CD4-positive, alpha-beta T cell treated with Interleukin-21 for 1 hour (primary cell): Measurements from ENCODE around the gene PIEZO1.

Source experiments
- DNase-seq: peaks from one replicate; pipeline ENCODE4 v3.0.0-alpha.2; 2020

PIEZO1 gene

DNA sequence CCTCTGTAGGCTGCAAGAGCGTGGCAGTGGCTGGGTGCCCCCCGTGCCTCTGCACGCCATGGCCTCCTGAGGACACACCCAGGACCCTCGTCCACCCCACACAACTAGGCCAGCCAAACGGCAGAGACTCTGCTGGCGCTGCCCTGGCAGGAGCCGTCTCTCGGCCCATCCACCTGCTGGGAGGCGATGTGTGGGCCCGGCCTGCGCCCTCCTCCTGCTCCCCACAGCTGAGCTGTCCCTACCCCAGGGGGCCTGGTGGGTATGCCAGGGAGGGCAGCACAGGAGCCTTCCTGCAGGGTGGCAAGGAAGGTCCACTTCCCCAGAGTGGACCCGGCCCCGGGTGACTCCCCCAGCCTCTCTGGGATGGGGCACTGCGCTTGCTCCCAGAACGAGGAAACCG lies 85.8 kb downstream of the PIEZO1 start:
- DNase-seq = no peak

DNA sequence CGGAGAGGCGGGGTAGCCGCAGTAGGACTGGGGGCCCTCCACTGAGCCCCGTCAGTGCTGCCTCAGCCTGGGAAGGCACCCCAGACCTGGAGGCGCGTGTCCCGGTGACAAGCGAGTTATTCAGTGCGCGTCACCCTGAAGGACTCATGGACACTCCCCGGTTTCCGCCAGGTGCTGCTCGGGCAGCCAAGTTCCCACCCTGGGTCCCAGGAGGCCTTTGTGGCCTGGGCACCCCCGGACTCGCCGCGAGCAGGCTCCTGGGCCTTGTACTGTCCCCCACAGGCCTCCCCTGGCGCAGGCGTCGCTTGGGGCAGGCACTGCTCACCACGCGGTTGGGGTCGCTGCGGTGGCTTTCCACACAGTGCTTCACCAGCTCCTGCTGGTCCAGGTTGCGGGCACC lies 86.4 kb downstream of the PIEZO1 start:
- DNase-seq = no peak

DNA sequence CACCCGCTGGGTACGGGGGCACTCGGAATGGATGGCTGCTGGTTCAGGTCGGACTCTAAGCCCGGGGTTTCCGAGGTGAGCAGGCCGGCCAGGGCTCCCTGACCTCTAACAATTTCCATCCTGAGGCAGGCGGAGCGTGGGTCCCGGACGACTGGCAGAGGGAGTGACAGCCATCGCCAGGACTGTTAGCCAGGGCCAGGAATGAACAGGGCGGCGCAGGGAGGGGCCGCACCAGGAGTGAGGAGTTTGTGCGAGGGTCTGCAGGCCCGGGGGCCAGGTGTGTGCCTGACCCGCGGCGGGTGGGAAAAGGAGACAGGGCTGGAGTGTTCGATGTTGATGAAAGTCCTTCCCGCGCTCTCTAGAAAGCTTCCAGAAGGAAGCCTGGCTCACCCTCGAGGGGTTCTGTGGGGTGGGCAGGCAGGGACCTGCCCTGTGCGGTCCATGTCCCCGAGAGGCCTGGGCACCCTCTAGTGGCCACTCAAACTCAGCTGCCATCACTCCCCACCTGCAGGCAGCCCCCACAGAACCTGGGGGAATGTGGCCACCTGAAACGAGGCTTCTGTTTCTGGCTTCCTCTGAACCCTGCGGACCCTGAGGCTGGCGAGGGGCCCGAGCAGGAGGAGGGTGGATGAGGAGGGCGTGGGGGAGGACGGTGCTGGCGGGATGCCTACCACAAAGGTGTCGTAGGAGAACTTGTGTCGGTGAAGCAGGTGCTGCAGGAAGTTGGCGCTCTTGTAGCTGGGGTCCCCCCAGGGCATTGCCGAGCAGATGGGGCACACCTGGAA lies 87.0 kb downstream of the PIEZO1 start:
- DNase-seq = peak; percentile 28

GRCh38 chr16:88697116-88697830 lies 87.7 kb downstream of the PIEZO1 start:
- no peak for DNase-seq

- DNase-seq = no peak
These were observed 88.6 kb downstream of the PIEZO1 start for GRCh38 chr16:88696441-88696840.

DNA sequence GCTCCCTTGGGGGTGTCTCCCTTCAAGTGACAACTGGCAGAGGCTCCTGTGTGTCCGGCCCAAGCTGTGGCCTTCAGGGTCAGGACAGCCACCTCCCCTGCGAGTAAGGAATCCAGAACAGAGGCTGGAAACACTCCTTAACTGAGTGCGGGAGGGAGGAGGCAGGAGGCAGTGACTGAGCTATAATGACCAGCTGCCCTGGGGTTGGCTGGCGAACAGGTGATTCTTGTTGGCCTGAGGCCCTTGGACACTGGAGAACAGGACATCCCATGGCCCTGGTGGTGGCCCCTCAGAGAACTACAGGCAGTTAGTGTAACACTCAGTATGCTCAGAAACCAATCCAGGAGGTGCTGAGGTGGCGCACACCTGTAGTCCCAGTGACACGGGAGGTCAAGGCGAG lies 89.3 kb downstream of the PIEZO1 start:
- DNase-seq = no peak

- DNase-seq = no peak
These were observed 89.8 kb downstream of the PIEZO1 start for GRCh38 chr16:88695218-88695617.

DNA sequence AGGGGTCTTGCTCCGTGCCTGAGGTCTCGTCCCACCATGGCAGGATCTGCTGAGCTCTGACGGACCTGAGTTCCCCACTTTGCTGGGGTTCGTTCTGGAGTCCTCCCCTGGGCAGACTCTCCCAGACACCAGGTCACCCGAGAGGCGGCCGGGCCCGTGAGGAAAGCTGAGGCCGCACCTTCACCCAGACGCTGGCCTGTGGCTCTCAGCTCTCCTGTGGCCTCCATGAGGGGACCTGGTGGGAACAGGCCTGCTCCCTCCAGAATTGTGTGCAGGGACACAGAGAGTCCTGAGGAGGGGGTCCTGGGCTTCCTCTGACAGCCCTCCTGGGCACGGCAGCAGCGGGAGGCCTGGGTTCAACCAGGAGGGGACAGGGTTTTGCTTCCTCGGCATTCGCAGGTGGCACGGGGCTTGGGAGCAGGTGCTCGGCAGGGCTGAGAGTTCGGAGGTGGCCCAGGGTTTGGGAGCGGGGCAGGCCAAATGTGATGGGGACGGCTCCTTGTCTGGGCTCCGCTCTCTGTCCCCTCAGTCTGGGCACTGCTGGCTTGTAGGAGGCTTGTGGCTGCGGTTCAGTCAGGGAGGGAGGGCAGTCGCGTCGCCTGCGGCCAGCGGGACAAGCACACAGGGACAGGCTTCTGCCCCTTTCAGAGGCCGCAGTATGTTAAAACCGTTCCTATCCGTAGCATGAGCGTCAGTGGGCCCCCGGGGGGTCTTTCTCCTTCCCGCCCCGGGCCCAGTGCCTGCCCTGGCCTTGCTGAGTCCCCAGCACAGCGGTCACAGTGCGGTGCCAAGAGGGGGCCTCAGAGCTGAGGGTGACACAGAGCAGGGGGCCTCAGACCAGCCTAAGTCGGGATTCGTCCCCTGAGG lies 90.6 kb downstream of the PIEZO1 start:
- DNase-seq = no peak

DNA sequence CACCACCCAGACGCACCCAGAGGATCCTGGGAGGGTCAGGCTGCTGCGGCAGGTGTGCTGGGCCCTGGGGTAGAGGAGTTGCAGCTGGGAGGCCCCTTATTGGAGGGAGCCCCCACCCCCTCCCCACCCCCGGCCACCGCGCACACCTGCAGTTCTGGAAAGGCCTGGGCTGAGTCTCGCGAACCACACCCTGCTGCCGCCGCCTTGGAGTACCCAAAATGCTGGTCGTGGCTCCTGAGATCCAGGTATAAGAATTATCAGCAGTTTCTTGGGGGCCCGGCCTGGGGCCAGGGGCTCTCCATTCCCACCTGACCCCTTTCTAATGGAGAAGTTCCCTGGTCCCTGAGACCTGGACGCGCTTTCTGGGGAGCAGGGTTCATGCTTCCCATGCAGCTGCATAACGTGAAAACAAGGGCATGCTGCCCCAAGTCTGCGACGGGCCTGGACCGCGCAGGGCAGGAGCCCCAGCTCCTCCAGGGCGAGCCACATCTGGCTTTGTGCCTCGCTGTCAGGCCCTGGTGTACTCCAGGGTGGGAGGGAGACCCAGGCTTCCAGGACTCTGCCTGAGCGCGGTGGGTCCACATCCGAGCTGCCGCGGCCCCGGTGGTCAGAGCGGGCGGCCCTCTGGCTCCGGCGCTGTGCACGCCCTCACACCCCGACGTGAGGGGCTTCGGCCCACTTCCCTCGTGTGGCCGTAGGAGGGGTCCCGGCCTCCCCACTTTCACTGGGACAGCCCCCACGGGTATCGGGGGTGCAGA lies 91.4 kb downstream of the PIEZO1 start:
- no peak for DNase-seq

DNA sequence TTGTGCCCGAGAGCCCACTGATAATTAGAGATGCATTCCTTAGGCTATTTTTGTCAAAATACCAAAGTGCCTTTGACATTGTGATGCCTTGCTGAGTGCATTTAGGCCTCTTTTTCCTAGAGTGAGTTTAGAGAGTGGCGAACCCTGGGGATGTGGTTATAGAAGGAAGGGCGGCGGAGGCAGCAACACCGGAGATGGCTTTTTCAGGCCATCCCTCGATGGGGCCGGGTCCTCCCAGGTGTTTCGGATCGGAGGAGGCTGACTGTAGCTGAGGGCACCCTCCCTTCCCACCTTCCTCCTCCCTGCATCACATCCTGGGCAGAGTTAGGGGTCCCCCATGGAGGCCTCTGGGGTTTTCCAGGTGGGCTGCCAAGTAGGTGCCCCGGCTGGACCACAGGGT lies 92.2 kb downstream of the PIEZO1 start:
- no peak for DNase-seq

- peak; percentile 46 for DNase-seq
These were observed 93.0 kb downstream of the PIEZO1 start for GRCh38 chr16:88691924-88692560.

DNA sequence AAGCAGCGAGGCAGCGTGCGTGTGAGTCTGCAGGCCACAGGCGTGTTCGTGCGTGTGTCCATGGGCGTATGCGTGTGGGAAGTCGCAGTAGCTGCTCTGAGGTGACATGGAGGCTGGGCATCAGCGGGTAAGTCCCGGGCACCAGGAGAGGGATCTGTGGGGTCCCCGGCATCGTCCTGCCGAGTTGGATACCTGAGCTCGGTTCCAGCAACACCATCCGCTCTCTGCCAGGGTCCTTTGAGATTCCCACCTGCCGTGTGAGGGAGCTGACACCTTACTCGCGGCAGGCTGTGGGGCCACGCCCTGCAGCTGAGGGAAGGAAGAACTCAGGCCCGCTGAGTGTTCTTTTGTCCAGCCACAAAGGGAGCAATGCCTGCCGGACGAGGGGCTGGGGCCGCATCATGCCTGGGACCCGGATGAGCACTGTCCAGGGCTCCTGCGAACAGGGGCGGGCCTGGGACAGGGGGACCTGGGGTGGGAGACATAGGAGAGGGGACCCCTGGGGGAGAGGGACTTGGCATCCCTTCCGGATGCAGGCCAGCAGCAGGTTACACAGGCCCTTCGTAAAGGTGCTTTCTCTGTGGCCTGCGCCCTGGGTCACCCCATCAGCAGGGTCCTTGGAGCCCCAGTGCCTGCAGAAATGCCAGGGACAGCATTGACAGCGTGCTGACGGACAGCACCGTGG lies 93.7 kb downstream of the PIEZO1 start:
- no peak for DNase-seq

DNA sequence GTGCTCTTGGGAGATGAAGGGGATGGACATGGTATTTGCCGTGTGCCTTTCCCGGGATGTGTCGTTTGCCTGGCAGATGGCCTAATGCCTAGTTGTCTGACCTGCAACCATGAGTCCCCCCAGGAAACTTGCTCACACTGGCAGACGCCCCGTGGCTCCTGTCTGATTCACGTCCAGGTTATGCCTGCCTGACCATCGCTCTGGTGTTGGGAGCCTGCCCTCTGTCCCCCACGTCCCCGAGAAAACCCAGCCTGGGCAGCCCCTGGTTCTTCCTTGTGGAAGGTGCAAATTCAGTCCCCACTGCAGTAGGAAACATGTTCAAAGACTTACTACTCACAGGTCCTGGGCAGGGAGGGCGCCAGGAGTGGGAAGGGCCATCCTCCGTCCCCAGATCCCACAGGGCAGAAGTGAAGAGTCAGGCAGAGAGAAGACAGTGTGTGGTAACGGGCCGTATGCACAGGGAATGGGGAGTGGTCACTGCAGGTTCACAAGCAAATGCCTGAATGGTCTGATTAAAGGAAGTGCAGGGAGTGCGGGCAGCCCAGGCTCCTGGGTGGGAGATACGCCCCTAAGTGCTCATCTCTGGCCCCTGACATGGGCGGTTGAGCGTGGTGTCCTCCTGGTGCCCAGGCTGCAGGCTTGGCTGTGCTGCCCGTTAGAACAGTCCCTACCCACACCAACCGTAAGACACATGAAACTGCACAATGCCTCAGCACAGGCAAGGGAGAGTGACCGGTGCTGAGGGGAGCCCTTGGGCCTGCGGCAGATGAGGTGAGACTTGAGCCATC lies 94.5 kb downstream of the PIEZO1 start:
- no peak for DNase-seq

DNA sequence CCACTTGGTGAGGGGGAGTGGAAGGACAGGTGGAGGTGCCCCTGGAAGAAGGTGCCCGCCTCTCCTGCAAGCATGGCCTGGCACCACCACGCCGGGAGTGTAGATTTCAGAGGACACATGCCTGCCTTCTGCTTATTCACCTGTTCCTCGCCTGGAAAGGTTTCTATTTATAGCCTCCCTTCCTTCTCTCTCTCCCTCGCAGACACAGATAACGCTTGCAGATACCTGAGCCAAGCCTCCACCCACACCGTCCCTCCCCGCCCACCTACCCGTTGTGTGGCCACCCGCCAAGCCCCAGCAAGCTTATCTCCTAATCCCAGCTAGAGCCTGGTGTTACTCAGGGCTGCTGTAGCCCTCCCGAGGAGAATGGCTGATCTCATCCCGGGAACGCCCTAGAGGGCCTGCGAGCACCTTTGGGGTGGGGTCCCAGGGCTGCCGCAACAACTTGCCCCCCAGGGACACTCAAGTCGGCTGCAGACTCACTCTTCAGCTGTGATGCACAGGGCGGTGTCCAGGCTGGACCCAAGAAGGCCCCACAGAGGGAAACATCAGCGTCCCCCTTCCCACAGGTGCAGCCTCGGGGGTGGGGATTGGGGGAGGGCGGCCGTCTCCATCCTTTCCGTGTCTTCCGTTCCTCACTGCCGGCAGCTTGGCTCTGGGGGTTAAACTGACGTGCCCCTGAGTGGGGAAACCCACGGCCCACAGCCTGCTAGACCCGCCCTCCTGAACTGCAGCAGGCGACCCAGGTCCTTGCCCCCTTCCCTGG lies 96.8 kb downstream of the PIEZO1 start:
- no peak for DNase-seq

DNA sequence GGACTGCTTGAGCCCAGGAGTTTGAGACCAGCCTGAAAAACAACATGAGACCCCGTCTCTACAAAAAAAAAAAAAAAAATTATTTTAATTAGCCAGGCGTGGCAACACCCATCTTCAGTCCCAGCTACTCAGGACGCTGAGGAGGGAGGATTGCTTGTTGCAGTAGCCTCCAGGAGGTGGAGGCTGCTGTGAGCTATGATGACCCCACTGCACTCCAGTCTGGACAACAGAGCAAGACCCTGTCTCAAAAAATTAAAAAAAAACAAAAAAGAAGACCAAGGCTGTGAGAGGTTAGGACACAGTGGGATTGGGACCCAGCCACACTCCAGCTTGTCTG lies 97.4 kb downstream of the PIEZO1 start:
- no peak for DNase-seq

- no peak for DNase-seq
These were observed 97.8 kb downstream of the PIEZO1 start for GRCh38 chr16:88687254-88687576.

- DNase-seq = peak; percentile 87
These were observed 98.4 kb downstream of the PIEZO1 start, which contains the start of gene SNAI3 for GRCh38 chr16:88686439-88687253. TSS of gene SNAI3 (minus strand) at chr16:88686507. CDS start at chr16:88686406, 101 bp downstream.

GRCh38 chr16:88686062-88686438 lies 99.0 kb downstream of the PIEZO1 start:
- DNase-seq = no peak
